GM18951 (cell line): ENCODE data around the gene LUZP2.

Experiments
- POLR2A ChIP-seq: IDR thresholded peaks from 4 replicates; pipeline ENCODE4 v1.6.1; 2011; ENCODE audit warnings: mild to moderate bottlenecking; ENCODE audit not compliant: insufficient read length, insufficient read depth; ENCODE audit errors: extremely low read depth
- in situ Hi-C: fragments of 300-500 bp; cut with MboI; formaldehyde crosslinking; loops from one replicate; pipeline ENCODE4 v1.12.0; 2022; ENCODE audit warnings: low sequenced_read_pairs, mixed read lengths, inconsistent platforms; ENCODE audit not compliant: unreplicated experiment

The LUZP2 gene

DNA sequence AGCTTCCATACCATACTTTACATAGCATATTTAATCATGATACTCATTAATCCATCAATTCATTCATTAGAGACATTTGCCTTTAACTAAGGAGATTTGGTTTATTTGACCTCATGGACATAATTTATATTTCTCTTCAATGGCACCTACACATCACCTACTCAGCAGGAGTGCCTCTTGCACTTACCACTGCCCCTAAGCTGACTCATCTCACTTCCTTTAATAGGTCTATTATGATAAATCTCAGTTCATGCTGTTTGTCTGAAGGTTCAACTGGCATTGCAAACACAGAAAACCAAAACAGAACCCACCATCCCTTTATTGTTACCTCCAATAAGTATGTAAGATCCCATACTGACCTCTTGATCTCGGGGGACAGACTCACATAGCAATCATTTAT lies 186.7 kb downstream of the LUZP2 start:
- no peak for TF ChIP-seq POLR2A
- in situ Hi-C loops, result no loop called here

DNA sequence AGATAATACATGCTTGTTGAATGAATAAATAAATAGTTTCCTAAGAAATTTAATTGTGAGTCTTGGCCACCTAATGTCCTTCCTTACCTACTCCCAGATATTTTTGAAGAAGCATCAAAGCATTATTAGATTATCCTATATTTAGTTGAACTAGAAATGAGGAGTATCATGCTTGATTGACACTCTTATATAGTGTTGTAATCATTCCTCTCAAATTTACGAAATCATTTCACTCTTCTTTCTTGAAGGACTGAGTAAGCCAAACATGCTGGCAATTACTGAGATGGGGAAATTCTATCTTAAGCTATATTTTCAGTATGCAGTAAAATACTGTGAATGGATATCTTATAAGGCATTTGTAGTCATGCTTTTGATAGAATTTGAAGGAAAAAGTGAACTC lies 189.0 kb downstream of the LUZP2 start:
- no peak for TF ChIP-seq POLR2A
- in situ Hi-C loops, result no loop called here

DNA sequence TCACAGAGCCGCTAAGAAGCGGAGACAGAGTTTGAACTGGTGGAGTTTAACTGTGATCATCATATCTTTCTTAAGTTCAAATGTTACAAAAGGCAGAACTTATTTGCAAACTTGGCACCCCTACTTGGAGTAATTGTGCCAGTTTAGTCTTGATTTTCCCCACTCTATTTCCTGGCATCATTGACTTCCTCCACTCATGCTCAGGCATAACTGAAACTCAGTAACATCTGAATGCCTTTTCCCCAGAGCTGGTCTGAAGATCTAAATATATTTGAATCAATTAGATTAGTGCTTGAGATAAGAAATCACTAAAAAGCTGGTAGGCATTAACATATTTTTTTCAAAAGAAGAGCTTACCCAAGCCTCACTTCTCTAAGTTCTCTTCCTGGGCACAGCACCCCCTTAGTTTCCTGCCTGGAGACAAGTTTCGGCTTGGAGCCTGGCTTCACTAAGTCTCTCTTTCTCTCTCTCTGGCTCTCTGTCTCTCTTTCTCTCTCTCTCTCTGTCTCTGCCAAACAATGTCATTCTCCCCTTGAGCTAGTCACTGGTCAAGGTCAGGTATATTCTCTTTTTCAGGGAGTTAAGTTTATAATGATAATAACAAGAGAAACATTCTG lies 190.8 kb downstream of the LUZP2 start:
- TF ChIP-seq POLR2A, result no peak
- in situ Hi-C loops, result no loop called here

DNA sequence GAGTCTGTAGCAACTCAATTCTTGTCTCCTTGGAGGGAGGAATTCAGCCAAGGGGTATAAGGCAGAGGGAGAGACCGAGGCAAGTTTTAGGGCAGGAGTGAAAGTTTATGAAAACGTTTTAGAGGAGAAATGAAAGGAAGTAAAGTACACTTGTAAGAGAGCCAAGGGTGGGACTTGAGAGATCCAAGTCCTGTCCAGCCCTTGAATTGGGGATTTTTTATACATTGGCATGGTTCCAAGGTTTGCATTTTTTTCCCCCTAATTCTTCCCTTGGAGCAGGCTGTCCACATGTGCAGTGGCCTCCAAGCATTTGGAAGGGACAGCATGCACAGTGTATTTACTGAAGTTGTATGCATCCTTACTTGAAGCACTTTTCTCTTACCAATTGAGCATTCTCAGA lies 192.1 kb downstream of the LUZP2 start:
- no peak for TF ChIP-seq POLR2A
- in situ Hi-C loops, result no loop called here

DNA sequence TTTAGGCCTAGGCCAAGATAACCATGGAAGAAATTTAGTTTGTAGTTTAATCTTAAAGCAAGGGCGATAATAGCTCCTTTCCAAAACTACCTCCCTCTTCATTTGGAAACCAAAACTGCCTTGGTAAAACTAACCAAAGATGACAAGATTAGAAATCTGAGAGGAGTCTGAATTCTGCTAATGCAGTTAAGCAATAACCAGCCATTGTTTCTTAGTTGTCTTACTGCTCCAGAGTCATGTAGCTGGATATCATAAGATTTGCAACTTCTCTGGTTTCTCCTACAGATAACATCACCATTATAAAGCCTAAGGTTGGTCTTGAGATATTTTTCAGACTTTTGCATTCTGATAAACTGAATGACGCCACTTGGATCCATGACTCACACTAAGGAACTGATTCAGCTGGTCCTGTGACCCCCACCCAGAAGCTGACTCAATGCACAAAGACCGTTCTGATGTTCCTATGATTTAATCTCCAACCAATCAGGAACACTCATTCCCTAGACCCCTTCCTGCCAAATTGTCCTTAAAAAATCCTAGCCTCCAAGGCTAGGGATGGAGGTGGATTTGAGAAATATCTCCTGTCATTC lies 200.8 kb downstream of the LUZP2 start:
- in situ Hi-C loops, result no loop called here
- TF ChIP-seq POLR2A, result no peak

DNA sequence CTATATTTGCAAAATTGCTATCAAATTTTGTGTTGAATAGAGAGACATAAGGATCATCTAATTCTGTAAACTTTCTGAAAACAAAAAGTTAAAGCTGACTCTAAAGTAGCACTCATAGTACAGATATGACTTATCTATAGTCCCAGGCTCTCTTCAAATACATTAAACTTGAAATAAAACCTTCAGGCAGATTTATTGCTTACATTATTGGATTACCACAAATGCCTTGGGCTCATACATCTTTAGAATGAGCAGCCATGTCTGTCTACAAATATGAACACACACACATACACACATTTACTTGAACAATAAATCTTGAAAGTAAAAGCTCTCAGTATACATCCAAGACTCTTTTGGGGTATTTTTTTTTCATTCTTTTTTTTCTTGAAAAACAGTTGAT lies 207.9 kb downstream of the LUZP2 start:
- in situ Hi-C loops, result no loop called here
- no peak for TF ChIP-seq POLR2A

DNA sequence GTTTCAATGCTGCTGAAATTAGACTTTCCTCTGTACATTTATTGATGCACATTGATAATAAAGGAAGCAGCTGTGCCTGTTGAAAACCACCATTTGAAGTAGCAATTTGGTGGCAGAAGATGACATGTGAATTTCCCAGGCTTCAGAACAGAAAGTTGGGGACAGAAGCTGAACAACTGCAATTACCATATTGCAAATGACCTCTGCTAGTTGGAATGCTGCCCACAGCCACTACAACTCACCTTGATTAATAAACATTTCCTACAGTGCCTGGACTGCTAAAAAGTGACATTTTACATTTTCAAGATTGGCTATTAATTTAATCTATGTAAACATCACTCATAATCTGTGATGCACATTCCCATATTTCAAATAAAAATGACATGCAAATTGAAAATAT lies 208.6 kb downstream of the LUZP2 start:
- in situ Hi-C loops, result no loop called here
- no peak for TF ChIP-seq POLR2A

DNA sequence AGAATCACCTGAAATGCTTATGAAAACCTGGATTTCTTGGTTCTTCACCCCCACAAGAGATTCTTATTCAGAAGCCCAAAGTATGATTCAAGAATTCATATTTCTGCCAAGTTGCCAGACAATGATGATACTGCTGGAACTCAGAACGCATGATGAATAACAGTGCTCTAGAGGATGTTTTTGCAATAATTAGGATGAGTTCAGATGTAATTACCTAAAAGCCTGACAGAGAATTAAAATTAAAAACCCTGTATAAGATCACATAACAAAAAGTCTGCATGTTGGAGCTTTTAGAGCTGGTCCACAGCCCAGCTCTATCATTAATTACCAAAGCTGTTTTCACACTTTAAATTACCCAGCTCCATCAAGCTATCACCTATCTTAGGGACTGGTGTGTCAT lies 211.8 kb downstream of the LUZP2 start:
- in situ Hi-C loops, result no loop called here
- TF ChIP-seq POLR2A, result no peak

DNA sequence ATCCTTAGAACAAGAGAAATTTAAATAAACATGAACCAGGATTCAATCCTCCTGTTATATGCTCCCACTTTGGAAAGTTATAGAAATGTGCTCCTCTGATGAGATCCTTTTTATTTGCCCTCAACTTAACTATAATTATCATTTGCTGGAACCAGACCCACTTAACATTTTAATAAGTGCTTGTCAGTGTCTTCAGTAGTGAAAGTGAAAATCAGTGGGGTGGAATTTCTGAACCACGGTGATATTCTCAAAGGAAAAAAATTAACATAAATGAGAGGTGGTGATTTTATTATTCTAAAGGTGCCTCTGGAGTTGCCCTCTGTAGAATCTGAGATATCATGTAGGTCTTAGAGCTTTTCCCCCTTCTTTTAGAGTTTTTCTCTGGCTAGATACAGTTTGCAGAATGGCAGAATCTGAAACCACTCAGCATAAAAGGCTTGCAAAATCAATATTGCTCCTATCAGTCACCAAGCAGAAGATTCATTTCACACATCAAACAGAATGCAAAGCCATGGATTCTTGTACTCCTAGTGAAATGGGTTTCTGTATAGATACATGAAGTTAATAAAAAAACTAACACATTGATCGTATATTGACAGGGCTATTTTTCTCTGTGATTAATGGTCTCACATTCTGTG lies 213.2 kb downstream of the LUZP2 start:
- TF ChIP-seq POLR2A, result no peak
- in situ Hi-C loops, result no loop called here

DNA sequence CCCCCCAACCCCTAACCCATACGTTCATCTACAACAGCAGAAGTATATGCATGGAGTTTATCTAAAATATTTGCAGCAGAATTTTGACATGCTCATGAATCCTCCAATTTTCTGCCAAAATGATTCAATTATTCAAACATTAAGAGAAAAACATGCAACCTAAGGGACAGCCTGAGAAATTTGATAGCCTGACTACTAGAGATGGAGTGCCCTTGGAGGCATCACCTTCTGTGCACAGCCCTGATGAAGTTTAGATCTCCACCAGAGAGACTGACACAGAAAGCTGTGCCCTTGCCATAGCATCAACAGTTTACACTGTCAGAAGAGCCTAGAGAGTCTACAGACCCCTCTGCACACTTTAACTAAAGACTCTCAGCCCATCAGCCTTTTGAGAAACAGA lies 217.7 kb downstream of the LUZP2 start:
- TF ChIP-seq POLR2A, result no peak
- in situ Hi-C loops, result no loop called here

DNA sequence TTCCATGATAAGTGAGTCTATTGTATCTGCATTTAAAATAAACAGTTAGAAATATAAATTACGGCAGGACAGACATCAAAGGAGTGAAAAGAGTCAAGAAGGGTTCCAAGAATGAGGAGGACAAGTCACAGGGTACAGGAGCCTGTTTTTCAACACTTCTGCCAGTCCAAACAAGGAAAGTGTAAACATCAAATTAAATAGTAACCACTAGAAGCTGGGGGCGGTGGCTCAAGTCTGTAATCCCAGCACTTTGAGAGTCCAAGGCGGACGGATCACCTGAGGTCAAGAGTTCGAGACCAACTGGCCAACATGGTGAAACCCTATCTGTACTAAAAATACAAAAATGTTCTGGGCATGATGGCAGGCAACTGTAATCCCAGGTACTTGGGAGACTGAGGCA lies 219.6 kb downstream of the LUZP2 start:
- TF ChIP-seq POLR2A, result no peak
- in situ Hi-C loops, result no loop called here

DNA sequence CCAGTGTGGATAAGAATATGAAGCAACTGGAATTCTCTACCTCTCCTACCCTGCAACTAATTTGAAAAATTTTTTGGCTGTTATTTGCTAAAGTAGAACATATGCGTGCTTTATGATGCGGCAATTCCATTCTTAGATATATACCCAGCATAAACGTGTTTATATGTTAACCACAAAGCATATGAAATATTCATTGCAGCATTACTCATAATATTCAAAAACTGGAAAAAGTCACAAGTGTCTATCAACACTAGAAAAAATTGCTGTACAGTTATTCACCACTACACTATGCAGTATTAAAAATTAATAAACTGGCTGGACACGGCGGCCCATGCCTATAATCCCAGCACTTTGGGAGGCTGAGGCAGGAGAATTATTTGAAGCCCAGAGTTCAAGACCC lies 226.4 kb downstream of the LUZP2 start:
- in situ Hi-C loops, result no loop called here
- no peak for TF ChIP-seq POLR2A

DNA sequence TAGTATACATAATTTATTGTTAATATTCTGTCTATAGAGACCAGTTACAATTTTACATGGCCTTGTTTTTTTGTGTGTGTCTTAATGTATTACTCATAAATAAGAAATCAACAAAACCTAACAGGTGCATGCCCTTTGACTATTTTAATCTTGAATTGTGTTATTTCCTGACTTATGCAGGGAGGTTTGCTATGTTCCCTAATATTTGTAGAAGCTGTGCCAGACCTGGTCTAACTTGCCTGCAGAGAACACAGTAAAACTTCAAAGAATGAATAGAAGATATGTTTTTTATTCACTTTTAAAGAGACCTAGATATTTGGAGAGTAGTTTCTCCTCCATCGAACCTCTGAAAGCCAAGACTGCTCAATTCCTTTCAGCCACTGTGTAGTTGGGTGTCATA lies 234.7 kb downstream of the LUZP2 start:
- no peak for TF ChIP-seq POLR2A
- in situ Hi-C loops, result no loop called here

DNA sequence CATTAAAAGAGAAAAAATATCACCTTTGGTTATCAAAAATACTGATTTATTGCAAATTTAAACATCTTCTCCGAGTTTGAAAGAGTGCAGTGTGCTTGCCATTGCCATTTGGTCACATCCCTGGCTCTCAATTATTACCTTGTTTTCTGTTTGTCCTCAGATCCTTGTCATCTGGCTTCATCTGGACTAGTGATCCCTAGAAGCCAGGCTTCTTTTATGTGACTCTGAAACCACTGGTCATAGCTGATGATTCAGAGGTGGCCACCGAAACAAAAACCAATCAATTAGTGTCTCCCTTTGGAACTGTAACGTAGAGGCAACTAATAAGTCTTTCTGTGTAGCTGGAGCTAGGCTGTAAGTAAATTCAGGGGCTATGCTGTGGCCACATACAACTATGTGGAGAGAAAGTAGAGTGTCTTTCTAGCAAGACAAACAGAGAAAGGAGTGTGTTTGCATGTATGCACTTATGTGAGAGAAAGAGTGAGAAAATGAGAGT lies 237.9 kb downstream of the LUZP2 start:
- in situ Hi-C loops, result no loop called here
- TF ChIP-seq POLR2A, result no peak
